Neural cell (in vitro differentiated cells): Measurements from ENCODE around the gene GABBR2. TPM values are rescaled to one million over a fixed set of nuclear protein-coding genes. Genes with fewer than 3 reads are reported as not detected.

Experiments
- H2AFZ ChIP-seq: fragments of 200-600, 300-800 bp; sonication (generic), shearing (Covaris generic); 2 replicates; pipeline ENCODE4 v1.6.0; 2014; ENCODE audit warnings: low read depth, mild to moderate bottlenecking, antibody characterized with exemption, low read length, moderate library complexity
- H3F3A ChIP-seq: fragments of 200-600 bp; shearing (Covaris generic); 2 replicates; pipeline ENCODE4 v1.6.1; 2016; ENCODE audit warnings: mild to moderate bottlenecking, moderate library complexity, mixed read lengths, antibody characterized with exemption, low read length; ENCODE audit not compliant: insufficient read depth, poor library complexity, severe bottlenecking
- H3K27ac ChIP-seq: fragments of 200-600, 300-800 bp; sonication (generic), shearing (Covaris generic); 2 replicates; pipeline ENCODE4 v1.5.1; 2014; ENCODE audit warnings: mild to moderate bottlenecking, low read length, moderate library complexity
- H3K27me3 ChIP-seq: fragments of 300-800, 200-600 bp; sonication (generic), shearing (Covaris generic); 2 replicates; pipeline ENCODE4 v1.6.0; 2014; ENCODE audit warnings: mild to moderate bottlenecking, low read depth, low read length, moderate library complexity; ENCODE audit not compliant: insufficient read depth
- H3K36me3 ChIP-seq: fragments of 300-800, 200-600 bp; sonication (generic), shearing (Covaris generic); 2 replicates; pipeline ENCODE4 v1.5.1; 2014; ENCODE audit warnings: mild to moderate bottlenecking, antibody characterized with exemption, low read length, moderate library complexity; ENCODE audit not compliant: insufficient read depth
- H3K4me2 ChIP-seq: fragments of 300-800, 200-600 bp; sonication (generic), shearing (Covaris generic); 2 replicates; pipeline ENCODE4 v1.6.0; 2014; ENCODE audit warnings: mild to moderate bottlenecking, low read length
- H3K4me3 ChIP-seq: fragments of 300-800, 200-600 bp; sonication (generic), shearing (Covaris generic); 2 replicates; pipeline ENCODE4 v1.5.1; 2014; ENCODE audit warnings: mild to moderate bottlenecking, low read length, moderate library complexity
- H3K79me2 ChIP-seq: fragments of 200-600 bp; shearing (Covaris generic); replicated peaks from 2 replicates; pipeline ENCODE4 v1.6.0; 2014; ENCODE audit warnings: mild to moderate bottlenecking, low read length, moderate library complexity; ENCODE audit not compliant: insufficient read depth
- H3K9ac ChIP-seq: fragments of 300-800, 200-600 bp; sonication (generic), shearing (Covaris generic); 2 replicates; pipeline ENCODE4 v1.6.1; 2016; ENCODE audit warnings: mild to moderate bottlenecking, low read length, mixed read lengths
- H3K9me2 ChIP-seq: fragments of 200-600 bp; shearing (Covaris generic); 2 replicates; pipeline ENCODE4 v1.6.1; 2016; ENCODE audit warnings: mild to moderate bottlenecking, low read length, mixed read lengths; ENCODE audit not compliant: insufficient read depth
- H3K9me3 ChIP-seq: fragments of 200-600, 300-800 bp; sonication (generic), shearing (Covaris generic); 2 replicates; pipeline ENCODE4 v1.6.1; 2016; ENCODE audit warnings: mild to moderate bottlenecking, mixed run types, low read length, moderate library complexity, mixed read lengths
- H4K20me1 ChIP-seq: fragments of 200-600 bp; shearing (Covaris generic); 2 replicates; pipeline ENCODE4 v1.6.1; 2016; ENCODE audit warnings: mild to moderate bottlenecking, mixed run types; ENCODE audit not compliant: insufficient read depth
- CTCF ChIP-seq: fragments of 450-650 bp; IDR thresholded peaks from 2 replicates; pipeline ENCODE4 v1.5.1; 2014; ENCODE audit warnings: antibody characterized with exemption, mild to moderate bottlenecking, moderate library complexity; ENCODE audit not compliant: poor library complexity, severe bottlenecking
- EP300 ChIP-seq: fragments of 450-650 bp; conservative IDR thresholded peaks from 2 replicates; pipeline ENCODE4 v1.6.1; 2014; ENCODE audit warnings: antibody characterized with exemption, mild to moderate bottlenecking, moderate library complexity; ENCODE audit not compliant: poor library complexity, severe bottlenecking
- EZH2 ChIP-seq: fragments of 200-600, 300-800 bp; shearing (Covaris generic), sonication (generic); IDR thresholded peaks from 2 replicates; pipeline ENCODE4 v1.6.1; 2014; ENCODE audit warnings: antibody characterized with exemption, low read length, borderline replicate concordance, mild to moderate bottlenecking; ENCODE audit not compliant: insufficient read depth, poor library complexity, severe bottlenecking
- MXI1 ChIP-seq: fragments of 450-650 bp; conservative IDR thresholded peaks from 2 replicates; pipeline ENCODE4 v1.6.1; 2014; ENCODE audit warnings: antibody characterized with exemption, mild to moderate bottlenecking; ENCODE audit not compliant: poor library complexity, severe bottlenecking
- POLR2AphosphoS5 ChIP-seq: IDR thresholded peaks from 2 replicates; pipeline ENCODE4 v1.6.1; 2012
- RAD21 ChIP-seq: fragments of 450-650 bp; conservative IDR thresholded peaks from 2 replicates; pipeline ENCODE4 v1.6.1; 2014; ENCODE audit warnings: antibody characterized with exemption, mild to moderate bottlenecking, moderate library complexity
- REST ChIP-seq: IDR thresholded peaks from 2 replicates; pipeline ENCODE4 v1.6.1; 2012; ENCODE audit warnings: borderline replicate concordance
- SMC3 ChIP-seq: fragments of 450-650 bp; conservative IDR thresholded peaks from 2 replicates; pipeline ENCODE4 v1.6.1; 2014; ENCODE audit warnings: antibody characterized with exemption, mild to moderate bottlenecking, moderate library complexity; ENCODE audit not compliant: poor library complexity
- TAF1 ChIP-seq: IDR thresholded peaks from 2 replicates; pipeline ENCODE4 v1.6.1; 2012; ENCODE audit warnings: low read depth
- polyA plus RNA-seq: library from polyadenylated mRNA; depleted of rRNA; stranded (reverse); fragments of >200 nt; gene quantifications from 2 replicates; pipeline ENCODE4 v1.2.3, GENCODE V29; 2014

The GABBR2 gene
- polyA plus RNA-seq, 1 donor from 2014 or later: 7.1 TPM

- TF ChIP-seq SMC3 (peak; percentile 94), TAF1 (no peak), RAD21 (peak; percentile 94), MXI1 (peak; percentile 13), POLR2AphosphoS5 (no peak), EP300 (no peak), EZH2 (no peak), CTCF (peak; percentile 96), REST (no peak)
- H3F3A ChIP-seq: no peaks in the 10 kb centered on the region
Observed at GRCh38 chr9:98315551-98316060, 393.1 kb downstream of the GABBR2 start.

GRCh38 chr9:98315067-98315453 is 393.7 kb downstream of the GABBR2 start:
- Histone ChIP-seq H4K20me1 (no peaks in the 10 kb centered on the region), H3K9me2 (no peaks in the 10 kb centered on the region), H3K4me2 (no peak overlapping the region), H3K27ac (no peak overlapping the region), H3F3A (no peaks in the 10 kb centered on the region), H2AFZ (no peak overlapping the region), H3K4me3 (no peak overlapping the region), H3K9ac (no peak overlapping the region), H3K79me2 (no peaks in the 10 kb centered on the region), H3K9me3 (no peaks in the 10 kb centered on the region), H3K36me3 (no peaks in the 10 kb centered on the region), H3K27me3 (no peaks in the 10 kb centered on the region)
- TF ChIP-seq EZH2 (no peak), SMC3 (no peak), MXI1 (no peak), EP300 (no peak), POLR2AphosphoS5 (no peak), TAF1 (no peak)

More at GRCh38 chr9:98315551-98316060, 393.1 kb downstream of the GABBR2 start:
- Histone ChIP-seq H3K4me3 (no peak overlapping the region), H3K36me3 (no peaks in the 10 kb centered on the region), H3K4me2 (no peak overlapping the region), H3K9me3 (no peaks in the 10 kb centered on the region), H3K9me2 (no peaks in the 10 kb centered on the region), H3K79me2 (no peaks in the 10 kb centered on the region), H4K20me1 (no peaks in the 10 kb centered on the region), H3K9ac (no peak overlapping the region), H3K27me3 (no peaks in the 10 kb centered on the region), H3K27ac (no peak overlapping the region), H2AFZ (no peak overlapping the region)
